SK-N-MC (cell line): ENCODE results near the gene ACOT12.
"Not testable (repeated sequence)": the region's sequence is repeated elsewhere in the genome, so short reads cannot be mapped to it uniquely, and the experiment has no call there.

Experiments used
- DNase-seq: peaks from one replicate; pipeline ENCODE4 v3.0.0-alpha.2; 2011; ENCODE audit warnings: low read depth, low spot score
- H3K27ac ChIP-seq: fragments of 200-600 bp; sonication (generic); 2 replicates; pipeline ENCODE4 v1.5.1; 2016; ENCODE audit warnings: mixed run types
- H3K36me3 ChIP-seq: fragments of 200-600 bp; sonication (generic); 2 replicates; pipeline ENCODE4 v1.6.1; 2017; ENCODE audit warnings: antibody characterized with exemption, low read length, mixed read lengths; ENCODE audit not compliant: insufficient read depth
- H3K4me3 ChIP-seq: fragments of 200-600 bp; sonication (generic); 2 replicates; pipeline ENCODE4 v1.5.1; 2016
- H3K9ac ChIP-seq: fragments of 200-600 bp; sonication (generic); 2 replicates; pipeline ENCODE4 v1.8.0; 2017; ENCODE audit warnings: mixed run types, mixed read lengths; ENCODE audit not compliant: insufficient read length
- H3K9me3 ChIP-seq: fragments of 200-600 bp; sonication (generic); 2 replicates; pipeline ENCODE4 v1.6.1; 2017; ENCODE audit warnings: low read depth, mild to moderate bottlenecking, antibody characterized with exemption, low read length, moderate library complexity, mixed read lengths
- EZH2 ChIP-seq: fragments of 200-600 bp; sonication (generic); IDR thresholded peaks from one replicate; pipeline ENCODE4 v1.6.1; 2017; ENCODE audit warnings: antibody characterized with exemption
- FOXP2 ChIP-seq: optimal IDR thresholded peaks from 2 replicates; pipeline ENCODE3; 2011; ENCODE audit warnings: mild to moderate bottlenecking, moderate library complexity; ENCODE audit not compliant: insufficient read depth; ENCODE audit errors: extremely low read length, control extremely low read depth
- POLR2AphosphoS5 ChIP-seq: IDR thresholded peaks from 2 replicates; pipeline ENCODE4 v1.6.1; 2012; ENCODE audit warnings: mild to moderate bottlenecking, low read depth, low read length, borderline replicate concordance

ACOT12 gene

GRCh38 chr5:81359108-81359507 lies 34.8 kb downstream of the ACOT12 start:
- H3K27ac ChIP-seq: no peak overlapping the region
- no peaks in the 10 kb centered on the region for H3K9me3 ChIP-seq
- peak overlapping the region; percentile 53 for H3K4me3 ChIP-seq
- no peaks in the 10 kb centered on the region for H3K36me3 ChIP-seq
- peak; percentile 22 for DNase-seq
- H3K9ac ChIP-seq: no peak overlapping the region
- no peak for TF ChIP-seq EZH2
- no peak for TF ChIP-seq FOXP2
- TF ChIP-seq POLR2AphosphoS5: no peak

DNA sequence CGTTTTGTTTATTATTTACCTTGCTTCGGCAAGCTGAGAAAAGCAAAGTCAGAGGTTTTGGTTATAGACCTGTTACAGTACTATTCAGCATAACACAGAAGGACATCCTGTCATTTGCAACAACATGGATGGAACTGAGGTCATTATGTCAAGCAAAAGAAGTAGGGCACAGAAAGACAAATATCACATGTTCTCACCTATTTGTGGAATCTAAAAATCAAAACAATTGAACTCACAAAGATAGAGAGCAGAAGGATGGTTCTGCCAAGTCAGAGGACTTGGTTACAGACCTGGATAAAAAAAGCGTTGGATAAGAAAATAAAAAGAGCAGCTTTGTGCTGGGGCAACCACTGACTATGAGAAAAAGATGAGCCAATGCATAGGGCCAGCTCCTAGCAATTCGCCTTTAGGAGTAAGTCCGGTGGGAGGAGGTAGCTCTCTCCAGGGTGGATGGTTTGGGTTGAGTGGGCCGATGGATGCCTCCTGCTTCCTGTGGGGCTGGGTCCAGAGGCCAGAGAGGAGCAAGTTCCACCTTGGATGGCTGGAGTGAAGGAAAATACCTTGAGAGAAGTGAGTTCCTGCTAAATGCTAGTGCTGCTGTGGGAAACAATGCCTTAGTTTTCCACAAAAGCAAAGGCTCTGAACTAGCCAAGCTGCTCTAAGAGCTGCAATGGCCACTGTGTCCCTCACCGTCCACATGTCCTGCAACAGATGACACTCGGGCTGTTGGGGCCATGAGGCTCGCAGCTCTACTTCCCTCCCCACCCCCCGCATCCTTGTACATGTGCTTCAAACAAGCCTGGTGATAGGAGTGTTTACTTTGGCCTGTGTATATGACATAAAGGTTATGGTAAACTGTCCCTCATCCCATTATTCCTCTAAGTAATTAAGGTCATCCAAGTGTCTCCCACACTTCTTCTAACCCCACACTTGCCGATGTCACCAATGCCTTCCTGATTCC lies 38.4 kb downstream of the ACOT12 start:
- Histone ChIP-seq H3K4me3 (no peak overlapping the region), H3K9ac (no peak overlapping the region), H3K9me3 (no peaks in the 10 kb centered on the region), H3K27ac (no peak overlapping the region), H3K36me3 (no peaks in the 10 kb centered on the region)
- no peak for TF ChIP-seq FOXP2
- TF ChIP-seq POLR2AphosphoS5: no peak
- no peak for TF ChIP-seq EZH2
- DNase-seq: no peak

- H3K27ac ChIP-seq: no peak overlapping the region
Measured at GRCh38 chr5:81354093-81354492, 39.8 kb downstream of the ACOT12 start.

GRCh38 chr5:81353189-81353588 lies 40.7 kb downstream of the ACOT12 start:
- Histone ChIP-seq H3K4me3 (no peak overlapping the region), H3K27ac (no peak overlapping the region), H3K36me3 (no peaks in the 10 kb centered on the region), H3K9ac (no peak overlapping the region), H3K9me3 (no peaks in the 10 kb centered on the region)
- TF ChIP-seq POLR2AphosphoS5 (no peak), EZH2 (no peak), FOXP2 (no peak)
- no peak for DNase-seq

More at GRCh38 chr5:81354093-81354492, 39.8 kb downstream of the ACOT12 start:
- Histone ChIP-seq H3K9ac (no peak overlapping the region), H3K36me3 (no peaks in the 10 kb centered on the region), H3K4me3 (no peak overlapping the region), H3K9me3 (no peaks in the 10 kb centered on the region)
- DNase-seq: no peak
- TF ChIP-seq POLR2AphosphoS5: no peak
- no peak for TF ChIP-seq EZH2
- TF ChIP-seq FOXP2: no peak

- no peak for DNase-seq
- Histone ChIP-seq H3K9ac (no peak overlapping the region), H3K27ac (no peak overlapping the region), H3K4me3 (no peak overlapping the region), H3K9me3 (no peaks in the 10 kb centered on the region), H3K36me3 (no peaks in the 10 kb centered on the region)
- no peak for TF ChIP-seq EZH2
- no peak for TF ChIP-seq POLR2AphosphoS5
- no peak for TF ChIP-seq FOXP2
Measured at GRCh38 chr5:81350507-81350906, 43.4 kb downstream of the ACOT12 start.

DNA sequence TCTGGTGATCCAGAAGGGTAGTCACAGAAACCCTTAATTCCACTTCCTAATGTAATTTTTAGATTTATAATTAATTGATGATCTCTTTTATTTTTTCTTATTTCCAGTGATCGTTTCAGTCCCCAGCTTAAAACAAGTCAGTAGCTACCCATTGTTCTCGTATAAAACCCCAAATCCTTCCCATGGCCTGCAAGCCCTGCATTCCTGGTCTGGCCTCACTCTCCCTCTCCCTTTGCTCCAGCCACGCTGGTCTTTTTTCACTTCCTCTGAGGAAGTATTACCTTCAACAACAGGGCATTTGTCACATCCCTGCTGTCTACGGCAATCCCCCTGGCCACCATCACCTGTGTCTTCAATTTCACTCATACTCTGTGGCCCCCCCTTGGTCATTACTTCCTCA lies 44.8 kb downstream of the ACOT12 start:
- H3K9ac ChIP-seq: no peak overlapping the region
- no peaks in the 10 kb centered on the region for H3K36me3 ChIP-seq
- H3K9me3 ChIP-seq: no peaks in the 10 kb centered on the region
- no peak for DNase-seq
- TF ChIP-seq POLR2AphosphoS5: no peak
- H3K4me3 ChIP-seq: no peak overlapping the region
- H3K27ac ChIP-seq: no peak overlapping the region

DNA sequence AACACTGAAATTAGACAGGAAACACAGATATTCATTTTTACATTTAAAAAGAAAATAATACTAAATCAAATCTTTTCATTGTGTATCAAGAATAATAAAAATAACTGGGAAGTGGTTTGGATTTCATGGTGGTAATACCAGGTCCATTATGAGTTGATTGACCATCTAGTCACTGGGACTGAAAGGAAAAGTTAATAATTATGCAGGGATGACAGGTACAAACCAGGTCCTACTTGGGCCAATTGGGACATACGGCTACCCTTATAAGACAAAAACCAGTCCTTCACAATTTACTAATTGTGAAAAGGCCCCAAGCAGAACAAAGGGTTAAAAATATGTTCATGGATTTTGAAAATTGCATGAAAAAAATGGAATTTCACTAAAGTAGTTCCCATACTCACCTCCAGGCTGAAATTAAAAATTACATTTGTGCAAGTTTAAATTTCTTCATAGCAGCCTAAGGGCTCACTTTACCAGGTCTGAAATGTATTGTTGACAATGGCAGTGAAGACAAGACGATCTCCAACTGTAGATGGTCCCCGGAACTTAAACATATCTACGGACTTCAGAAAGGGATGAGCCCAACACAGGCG lies 48.4 kb downstream of the ACOT12 start:
- no peaks in the 10 kb centered on the region for H3K9me3 ChIP-seq
- H3K4me3 ChIP-seq: no peak overlapping the region
- no peaks in the 10 kb centered on the region for H3K36me3 ChIP-seq
- TF ChIP-seq POLR2AphosphoS5: no peak
- no peak for TF ChIP-seq FOXP2
- no peak for TF ChIP-seq EZH2
- H3K27ac ChIP-seq: no peak overlapping the region
- no peak for DNase-seq
- H3K9ac ChIP-seq: no peak overlapping the region

DNA sequence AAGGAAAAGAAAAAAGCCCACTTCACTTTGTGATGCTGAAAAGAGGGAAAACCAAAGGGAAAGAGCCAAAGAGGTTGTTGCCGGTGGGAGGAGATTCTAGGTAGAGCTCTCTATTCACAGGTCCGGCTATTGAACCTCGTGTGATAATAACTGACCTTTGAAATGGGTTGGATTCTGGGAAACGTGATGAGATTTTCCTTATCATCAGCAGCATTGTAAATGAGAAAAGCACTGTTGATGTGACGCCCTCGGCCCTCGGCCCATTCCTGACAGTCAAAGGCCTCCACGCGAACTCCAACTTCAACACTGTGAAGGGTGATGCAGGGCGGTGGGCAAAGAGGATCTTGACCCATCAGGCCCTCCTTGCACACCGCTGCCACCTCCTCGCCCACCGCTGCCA lies 49.2 kb downstream of the ACOT12 start:
- Histone ChIP-seq H3K36me3 (no peaks in the 10 kb centered on the region), H3K9ac (no peak overlapping the region), H3K27ac (no peak overlapping the region), H3K9me3 (no peaks in the 10 kb centered on the region), H3K4me3 (no peak overlapping the region)
- no peak for DNase-seq
- TF ChIP-seq EZH2 (no peak), FOXP2 (no peak), POLR2AphosphoS5 (no peak)

- not testable (repeated sequence) for H3K9ac ChIP-seq, H3K27ac ChIP-seq, DNase-seq, H3K36me3 ChIP-seq, H3K4me3 ChIP-seq, H3K9me3 ChIP-seq
Measured at GRCh38 chr5:81338213-81338612, 55.7 kb downstream of the ACOT12 start.
